ENCODE results near the gene CA4. TPM values are rescaled to one million over a fixed set of nuclear protein-coding genes. Genes with fewer than 3 reads are reported as not detected.
"Not testable (repeated sequence)": the region's sequence is repeated elsewhere in the genome, so short reads cannot be mapped to it uniquely, and the experiment has no call there.

CA4 gene
- total RNA-seq, 5 donors from 2014 or later (not counting 1 experiment from before 2014, with no cell fraction given) = not detected

DNA sequence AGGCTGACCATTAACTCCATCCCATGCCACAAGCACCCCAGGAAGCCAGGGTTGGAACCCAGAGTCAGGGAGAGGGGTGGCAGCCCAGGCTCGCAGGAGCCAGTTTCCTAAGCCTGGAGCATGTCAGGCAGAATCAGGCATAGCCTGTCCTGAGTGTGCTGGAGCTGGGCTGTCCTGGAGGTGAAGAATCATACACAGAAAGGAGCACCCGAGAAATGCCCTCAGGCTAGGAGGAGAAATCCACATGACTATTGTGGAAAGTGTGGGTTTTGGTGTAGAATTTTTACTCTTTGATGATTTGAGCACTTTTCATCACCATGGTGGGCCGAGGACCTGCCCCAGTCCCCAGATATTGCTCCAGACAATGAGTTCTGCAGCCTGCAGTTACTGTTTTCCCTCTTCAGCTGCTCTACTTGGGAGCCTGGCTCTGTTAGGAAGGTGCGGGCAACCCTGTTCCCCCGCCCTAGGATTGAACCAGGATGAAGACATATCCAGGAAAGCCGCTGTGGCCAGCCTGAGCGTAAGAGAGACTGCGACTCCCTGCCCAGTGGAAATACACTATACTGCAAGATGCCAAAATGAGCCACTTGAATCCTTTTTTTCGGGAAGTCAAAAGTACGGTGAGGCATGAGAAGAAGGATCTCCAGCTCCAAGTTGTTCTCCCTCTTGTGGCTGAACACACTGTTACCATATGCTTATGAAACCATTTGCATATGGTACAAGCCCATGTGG is 42.1 kb upstream of the CA4 start:
- ChIA-PET CTCF (interaction anchor here in 1 of 2 donors (0.5 kb wide), 1 partner anchor 24 kb away, joined by 3 read pairs; no protein-coding TSS in a partner anchor), POLR2A (no interaction called here)
- ATAC-seq (replicated peaks in 1 of 4) (no peak), DNase-seq (no peak)
- no peaks in the 10 kb centered on the region for H3K9me3 ChIP-seq
- no peak overlapping the region for H3K27ac ChIP-seq (ENCODE audit: low read length)
- Mint-ChIP-seq H3K36me3 (no peaks in the 10 kb centered on the region), H3K27ac (no peak overlapping the region), H3K4me3 (no peak overlapping the region), H3K4me1 (peaks cover 2 to 9% (median 2%) of the 10 kb centered on the region in 3 donors), H3K9me3 (no peaks in the 10 kb centered on the region), H3K27me3 (peaks cover 25 to 39% of the 10 kb centered on the region in 2 donors)
- no peak overlapping the region for H3K4me3 ChIP-seq (ENCODE audit: control insufficient read depth in 1 of 2, extremely low read depth in 1 of 2, low read length in 1 of 2)
- H3K36me3 ChIP-seq (ENCODE audit: control insufficient read depth in 2 of 2, extremely low read depth in 1 of 2, insufficient read depth in 1 of 2, low read length in 1 of 2) = no peaks in the 10 kb centered on the region
- 92% methylated on average over 6 of the region's 10 CpGs for WGBS (ENCODE audit: insufficient coverage)
- peaks cover 0 to 2% of the 10 kb centered on the region in 2 experiments for H3K4me1 ChIP-seq (ENCODE audit: control insufficient read depth in 1 of 2, extremely low read depth in 1 of 2, insufficient read depth in 2 of 2, low read length in 2 of 2)
- H3K27me3 ChIP-seq (replicated peaks in 1 of 2; ENCODE audit: control insufficient read depth in 2 of 2, extremely low read depth in 1 of 2, insufficient read depth in 2 of 2, low read length in 1 of 2) = peaks cover 0 to 21% of the 10 kb centered on the region in 2 experiments

DNA sequence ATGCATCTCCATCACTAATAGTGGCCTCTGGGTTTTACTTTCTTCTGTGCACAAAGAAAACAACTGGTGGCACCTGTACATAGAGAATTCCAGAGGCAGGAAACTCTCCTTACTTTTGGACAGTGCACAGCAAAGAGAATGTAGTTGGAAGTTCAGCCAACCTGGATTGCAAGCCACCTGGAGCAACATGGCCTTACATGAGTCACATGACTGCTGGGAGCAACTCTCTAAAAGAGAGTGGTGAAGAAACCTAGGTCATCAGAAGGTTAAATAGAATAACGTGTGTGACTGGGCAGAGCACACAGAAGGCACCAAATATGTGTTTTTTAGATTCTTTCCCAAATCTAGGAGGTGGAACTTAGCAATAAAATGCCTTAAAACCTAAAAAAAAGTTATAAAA is 41.5 kb upstream of the CA4 start:
- H3K9me3 ChIP-seq; H3K36me3 ChIP-seq (ENCODE audit: control insufficient read depth in 2 of 2, extremely low read depth in 1 of 2, insufficient read depth in 1 of 2, low read length in 1 of 2); H3K9me3 Mint-ChIP-seq; H3K4me3 Mint-ChIP-seq; H3K4me1 ChIP-seq (ENCODE audit: control insufficient read depth in 1 of 2, extremely low read depth in 1 of 2, insufficient read depth in 2 of 2, low read length in 2 of 2); H3K36me3 Mint-ChIP-seq; H3K4me3 ChIP-seq (ENCODE audit: control insufficient read depth in 1 of 2, extremely low read depth in 1 of 2, low read length in 1 of 2); H3K4me1 Mint-ChIP-seq; DNase-seq; H3K27ac Mint-ChIP-seq; ATAC-seq (replicated peaks in 1 of 4); POLR2A ChIA-PET; H3K27ac ChIP-seq (ENCODE audit: low read length): not testable (repeated sequence)
- CTCF ChIA-PET = interaction anchor here in 1 of 2 donors (0.5 kb wide), 1 partner anchor 9 kb away, joined by 4 read pairs; no protein-coding TSS in a partner anchor
- H3K27me3 ChIP-seq (replicated peaks in 1 of 2; ENCODE audit: control insufficient read depth in 2 of 2, extremely low read depth in 1 of 2, insufficient read depth in 2 of 2, low read length in 1 of 2) = peaks cover 0 to 18% of the 10 kb centered on the region in 2 experiments
- no CpG with 5 or more reads among the region's 1 CpG for WGBS (ENCODE audit: insufficient coverage)
- peaks cover 22 to 36% of the 10 kb centered on the region in 2 donors for H3K27me3 Mint-ChIP-seq

DNA sequence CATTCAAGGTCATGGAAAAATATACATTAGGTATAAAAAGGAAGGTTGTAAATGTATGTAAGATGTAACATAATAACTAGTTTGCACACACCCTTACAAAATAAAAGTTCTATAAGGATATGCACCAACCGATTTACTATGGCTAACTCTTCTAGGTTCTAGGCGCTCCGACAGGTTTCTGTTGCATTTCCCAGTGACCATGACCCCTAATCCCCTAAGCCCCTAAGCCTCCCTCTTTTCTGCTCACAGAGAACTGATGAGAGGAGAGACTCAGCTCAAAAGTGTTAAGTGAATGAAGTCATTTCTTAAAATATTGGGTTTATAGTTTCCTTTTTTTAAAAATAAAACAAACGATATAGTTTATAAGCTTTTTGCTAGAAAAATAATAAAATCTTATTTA is 41.1 kb upstream of the CA4 start:
- no CpG with 5 or more reads among the region's 4 CpGs for WGBS (ENCODE audit: insufficient coverage)
- no peak for DNase-seq
- no peak for ATAC-seq (replicated peaks in 1 of 4)
- Histone ChIP-seq H3K9me3 (no peaks in the 10 kb centered on the region), H3K4me3 (ENCODE audit: control insufficient read depth in 1 of 2, extremely low read depth in 1 of 2, low read length in 1 of 2) (no peak overlapping the region), H3K27me3 (replicated peaks in 1 of 2; ENCODE audit: control insufficient read depth in 2 of 2, extremely low read depth in 1 of 2, insufficient read depth in 2 of 2, low read length in 1 of 2) (peaks cover 0 to 17% of the 10 kb centered on the region in 2 experiments), H3K4me1 (ENCODE audit: control insufficient read depth in 1 of 2, extremely low read depth in 1 of 2, insufficient read depth in 2 of 2, low read length in 2 of 2) (no peaks in the 10 kb centered on the region), H3K27ac (ENCODE audit: low read length) (no peak overlapping the region), H3K36me3 (ENCODE audit: control insufficient read depth in 2 of 2, extremely low read depth in 1 of 2, insufficient read depth in 1 of 2, low read length in 1 of 2) (no peaks in the 10 kb centered on the region)
- no peak overlapping the region for H3K4me3 Mint-ChIP-seq
- POLR2A ChIA-PET = no interaction called here
- peaks cover 18 to 33% of the 10 kb centered on the region in 2 donors for H3K27me3 Mint-ChIP-seq
- H3K27ac Mint-ChIP-seq = no peak overlapping the region
- H3K9me3 Mint-ChIP-seq = no peaks in the 10 kb centered on the region
- CTCF ChIA-PET = interaction anchor here in 1 of 2 donors (0.5 kb wide), 1 partner anchor 9 kb away, joined by 4 read pairs; no protein-coding TSS in a partner anchor
- peaks cover 0 to 5% (median 0%) of the 10 kb centered on the region in 3 donors for H3K4me1 Mint-ChIP-seq
- no peaks in the 10 kb centered on the region for H3K36me3 Mint-ChIP-seq

DNA sequence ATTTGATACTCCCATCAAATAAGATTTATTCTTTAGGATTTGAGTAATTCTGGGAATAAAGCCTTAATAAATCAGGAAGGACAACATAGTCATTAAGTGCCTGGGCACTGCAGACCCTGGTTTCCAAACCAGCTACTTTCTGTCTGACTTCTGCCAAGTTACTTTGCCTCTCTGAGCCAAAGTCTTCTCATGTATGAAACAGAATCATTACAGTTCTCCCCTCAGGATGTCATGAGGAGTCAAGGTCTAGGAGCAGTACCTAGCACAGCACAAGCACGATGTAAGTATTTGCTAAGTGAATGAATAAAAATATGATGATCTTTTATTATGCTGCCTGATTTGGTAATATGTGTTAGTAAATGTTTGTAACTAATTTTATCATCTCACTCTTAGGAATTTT is 40.6 kb upstream of the CA4 start:
- no peak for DNase-seq

DNA sequence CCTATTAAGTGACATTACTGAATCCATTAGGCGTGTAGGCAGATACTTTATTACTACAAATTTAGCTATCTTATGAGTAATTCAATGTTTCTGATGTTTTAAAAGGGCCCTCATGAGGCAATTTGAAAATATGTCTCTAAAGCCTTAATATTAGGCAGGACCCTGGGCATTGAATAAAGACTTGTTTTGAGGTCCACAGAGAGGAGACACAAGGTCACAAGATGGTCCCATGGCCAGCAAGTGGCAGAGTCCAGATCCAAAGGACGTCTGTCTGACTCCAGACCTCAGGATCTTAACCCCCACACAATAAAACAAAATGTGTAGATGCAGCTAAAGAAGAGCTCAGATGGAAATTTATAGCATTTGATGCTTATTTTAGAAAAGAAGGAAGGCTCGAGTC is 39.2 kb upstream of the CA4 start:
- H3K27me3 Mint-ChIP-seq = peaks cover 15 to 26% of the 10 kb centered on the region in 2 donors
- H3K36me3 Mint-ChIP-seq = no peaks in the 10 kb centered on the region
- no peak overlapping the region for H3K4me3 Mint-ChIP-seq
- ATAC-seq (replicated peaks in 1 of 4) (no peak), DNase-seq (no peak)
- CTCF ChIA-PET = interaction anchor here (0.6 to 0.7 kb wide), 2 partner anchors 121 to 580 kb away, joined by 4 to 6 read pairs; no protein-coding TSS in a partner anchor
- Histone ChIP-seq H3K4me3 (ENCODE audit: control insufficient read depth in 1 of 2, extremely low read depth in 1 of 2, low read length in 1 of 2) (no peak overlapping the region), H3K27me3 (replicated peaks in 1 of 2; ENCODE audit: control insufficient read depth in 2 of 2, extremely low read depth in 1 of 2, insufficient read depth in 2 of 2, low read length in 1 of 2) (peaks cover 0 to 15% of the 10 kb centered on the region in 2 experiments), H3K9me3 (no peaks in the 10 kb centered on the region), H3K4me1 (ENCODE audit: control insufficient read depth in 1 of 2, extremely low read depth in 1 of 2, insufficient read depth in 2 of 2, low read length in 2 of 2) (no peaks in the 10 kb centered on the region), H3K36me3 (ENCODE audit: control insufficient read depth in 2 of 2, extremely low read depth in 1 of 2, insufficient read depth in 1 of 2, low read length in 1 of 2) (no peaks in the 10 kb centered on the region), H3K27ac (ENCODE audit: low read length) (no peak overlapping the region)
- peaks cover 0 to 5% (median 0%) of the 10 kb centered on the region in 3 donors for H3K4me1 Mint-ChIP-seq
- no peaks in the 10 kb centered on the region for H3K9me3 Mint-ChIP-seq
- no CpG with 5 or more reads among the region's 3 CpGs for WGBS (ENCODE audit: insufficient coverage)
- POLR2A ChIA-PET = no interaction called here
- H3K27ac Mint-ChIP-seq = no peak overlapping the region

More for the DNA sequence above, 40.6 kb upstream of the CA4 start:
- peaks cover 15 to 29% of the 10 kb centered on the region in 2 donors for H3K27me3 Mint-ChIP-seq
- no peaks in the 10 kb centered on the region for H3K36me3 Mint-ChIP-seq
- no peaks in the 10 kb centered on the region for H3K4me1 ChIP-seq (ENCODE audit: control insufficient read depth in 1 of 2, extremely low read depth in 1 of 2, insufficient read depth in 2 of 2, low read length in 2 of 2)
- H3K4me3 Mint-ChIP-seq = no peak overlapping the region
- H3K36me3 ChIP-seq (ENCODE audit: control insufficient read depth in 2 of 2, extremely low read depth in 1 of 2, insufficient read depth in 1 of 2, low read length in 1 of 2) = no peaks in the 10 kb centered on the region
- H3K4me1 Mint-ChIP-seq = peaks cover 0 to 5% (median 0%) of the 10 kb centered on the region in 3 donors
- no peaks in the 10 kb centered on the region for H3K9me3 Mint-ChIP-seq
- ChIA-PET CTCF (no interaction called here), POLR2A (no interaction called here)
- H3K9me3 ChIP-seq = no peaks in the 10 kb centered on the region
- no CpG with 5 or more reads among the region's 1 CpG for WGBS (ENCODE audit: insufficient coverage)
- peaks cover 0 to 15% of the 10 kb centered on the region in 2 experiments for H3K27me3 ChIP-seq (replicated peaks in 1 of 2; ENCODE audit: control insufficient read depth in 2 of 2, extremely low read depth in 1 of 2, insufficient read depth in 2 of 2, low read length in 1 of 2)
- no peak for ATAC-seq (replicated peaks in 1 of 4)
- H3K27ac Mint-ChIP-seq = no peak overlapping the region
- H3K4me3 ChIP-seq (ENCODE audit: control insufficient read depth in 1 of 2, extremely low read depth in 1 of 2, low read length in 1 of 2) = no peak overlapping the region
- no peak overlapping the region for H3K27ac ChIP-seq (ENCODE audit: low read length)

DNA sequence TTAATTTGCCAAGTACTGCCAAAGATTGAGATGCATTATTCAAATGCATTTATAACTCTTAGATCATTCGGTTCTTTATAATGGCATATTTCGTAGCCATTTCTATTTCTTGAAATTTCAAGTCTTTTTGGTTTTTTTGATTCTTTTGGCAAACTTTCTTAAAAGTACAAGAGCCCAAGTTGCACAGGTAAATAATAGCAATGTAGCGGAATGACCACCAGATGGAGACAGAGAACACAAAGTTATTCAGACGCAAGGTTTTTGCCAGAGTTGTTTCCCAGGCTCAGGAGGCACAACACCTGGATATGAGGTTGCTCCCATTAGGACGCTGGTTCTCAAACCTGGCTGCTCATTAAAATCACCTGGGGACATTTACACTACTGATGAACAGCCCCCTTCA is 38.1 kb upstream of the CA4 start:
- H3K27me3 Mint-ChIP-seq = peaks cover 11 to 22% of the 10 kb centered on the region in 2 donors
- ATAC-seq (replicated peaks in 1 of 4) = peak in 3 of 4 experiments; percentile 38 to 55 (median 51)
- H3K4me3 Mint-ChIP-seq; H3K36me3 Mint-ChIP-seq; CTCF ChIA-PET; H3K4me1 Mint-ChIP-seq; POLR2A ChIA-PET; DNase-seq; H3K27ac ChIP-seq (ENCODE audit: low read length); H3K4me1 ChIP-seq (ENCODE audit: control insufficient read depth in 1 of 2, extremely low read depth in 1 of 2, insufficient read depth in 2 of 2, low read length in 2 of 2); H3K9me3 ChIP-seq; H3K4me3 ChIP-seq (ENCODE audit: control insufficient read depth in 1 of 2, extremely low read depth in 1 of 2, low read length in 1 of 2); H3K9me3 Mint-ChIP-seq; H3K36me3 ChIP-seq (ENCODE audit: control insufficient read depth in 2 of 2, extremely low read depth in 1 of 2, insufficient read depth in 1 of 2, low read length in 1 of 2); H3K27ac Mint-ChIP-seq: not testable (repeated sequence)
- H3K27me3 ChIP-seq (replicated peaks in 1 of 2; ENCODE audit: control insufficient read depth in 2 of 2, extremely low read depth in 1 of 2, insufficient read depth in 2 of 2, low read length in 1 of 2) = peaks cover 0 to 10% of the 10 kb centered on the region in 2 experiments
- WGBS (ENCODE audit: insufficient coverage) = no CpG with 5 or more reads among the region's 5 CpGs

Data from T-cell (primary cell).